ENCODE results near the gene EQTN.
A peak's percentile ranks its signal among the peaks of the same experiment; 100 is the strongest.

EQTN gene

GRCh38 chr9:27297050-27297449 is at the start of gene EQTN:
TSS of gene EQTN (minus strand) at chr9:27297150. CDS start at chr9:27297055, 95 bp downstream.
- DNase-seq: no peak

GRCh38 chr9:27344776-27345175 is 47.8 kb upstream of the EQTN start:
- no peak for DNase-seq

- DNase-seq: no peak
Measured at GRCh38 chr9:27341545-27342294, 44.8 kb upstream of the EQTN start.

- no peak for DNase-seq
Measured at GRCh38 chr9:27340961-27341511, 44.1 kb upstream of the EQTN start.

GRCh38 chr9:27340285-27340674 is 43.3 kb upstream of the EQTN start:
- no peak for DNase-seq

- no peak for DNase-seq
Measured at GRCh38 chr9:27339661-27340284, 42.8 kb upstream of the EQTN start.

GRCh38 chr9:27338527-27338903 is 41.6 kb upstream of the EQTN start:
- DNase-seq: no peak

GRCh38 chr9:27337833-27338526 is 41.0 kb upstream of the EQTN start:
- no peak for DNase-seq

- DNase-seq: no peak
Measured at GRCh38 chr9:27337236-27337635, 40.3 kb upstream of the EQTN start.

GRCh38 chr9:27336829-27337228 is 39.9 kb upstream of the EQTN start:
- DNase-seq: no peak

- no peak for DNase-seq
Measured at GRCh38 chr9:27336126-27336525, 39.2 kb upstream of the EQTN start.

- DNase-seq: no peak
Measured at GRCh38 chr9:27335075-27335474, 38.1 kb upstream of the EQTN start.

- peak; percentile 43 for DNase-seq
Measured at GRCh38 chr9:27333241-27334052, 36.5 kb upstream of the EQTN start.

GRCh38 chr9:27331393-27331792 is 34.4 kb upstream of the EQTN start:
- DNase-seq: no peak

GRCh38 chr9:27329291-27329690 is 32.3 kb upstream of the EQTN start:
- DNase-seq: no peak

GRCh38 chr9:27328483-27328882 is 31.5 kb upstream of the EQTN start:
- DNase-seq: no peak

- DNase-seq: no peak
Measured at GRCh38 chr9:27311184-27311583, 14.2 kb upstream of the EQTN start.

- no peak for DNase-seq
Measured at GRCh38 chr9:27310582-27310981, 13.6 kb upstream of the EQTN start.

- DNase-seq: no peak
Measured at GRCh38 chr9:27308691-27309390, 11.9 kb upstream of the EQTN start.

GRCh38 chr9:27304521-27304920 is 7.6 kb upstream of the EQTN start:
- no peak for DNase-seq

GRCh38 chr9:27303219-27303618 is 6.3 kb upstream of the EQTN start:
- DNase-seq: no peak

- DNase-seq: no peak
Measured at GRCh38 chr9:27293996-27294395, 3.0 kb downstream of the EQTN start.
